Mesenchymal stem cell (in vitro differentiated cells and primary cell): ENCODE measurements around the gene DPF3.
A peak's percentile ranks its signal among the peaks of the same experiment; 100 is the strongest.

Experiments used
- DNase-seq: peaks from one replicate; pipeline ENCODE4 v3.0.0-alpha.2; 2013
- H2AFZ ChIP-seq: one replicate; pipeline ENCODE4 v1.6.1; 2013; ENCODE audit warnings: low read depth, mild to moderate bottlenecking, control low read depth, inconsistent platforms, low read length, moderate library complexity
- H2AK5ac ChIP-seq: 2 replicates; pipeline ENCODE4 v1.6.1; 2013; ENCODE audit warnings: low read length, moderate library complexity, mild to moderate bottlenecking, inconsistent platforms; ENCODE audit not compliant: severe bottlenecking
- H2BK120ac ChIP-seq: one replicate; pipeline ENCODE4 v1.6.1; 2013; ENCODE audit warnings: low read depth, mild to moderate bottlenecking, inconsistent platforms, low read length, moderate library complexity
- H2BK12ac ChIP-seq, 2 experiments: one replicate each; pipeline ENCODE4 v1.6.1; 2013; ENCODE audit warnings: inconsistent platforms in 2 of 2, low read length in 2 of 2, mild to moderate bottlenecking in 2 of 2, moderate library complexity in 2 of 2, control low read depth in 1 of 2
- H2BK15ac ChIP-seq: one replicate; pipeline ENCODE4 v1.6.1; 2013; ENCODE audit warnings: mild to moderate bottlenecking, low read depth, inconsistent platforms; ENCODE audit not compliant: poor library complexity, severe bottlenecking
- H2BK5ac ChIP-seq: 2 replicates; pipeline ENCODE4 v1.6.1; 2013; ENCODE audit warnings: low read depth, mild to moderate bottlenecking, low read length, control low read depth, inconsistent platforms; ENCODE audit not compliant: poor library complexity, severe bottlenecking
- H3K14ac ChIP-seq, 2 experiments: one replicate each; pipeline ENCODE4 v1.6.1; 2013; ENCODE audit warnings: inconsistent platforms in 2 of 2, low read length in 2 of 2, control low read depth in 1 of 2, mild to moderate bottlenecking in 1 of 2, moderate library complexity in 1 of 2
- H3K18ac ChIP-seq, 2 experiments: one replicate each; pipeline ENCODE4 v1.6.1; 2013; ENCODE audit warnings: inconsistent platforms in 2 of 2, low read length in 2 of 2, control low read depth in 1 of 2, low read depth in 1 of 2, mild to moderate bottlenecking in 1 of 2
- H3K23ac ChIP-seq, 2 experiments: one replicate each; pipeline ENCODE4 v1.6.1; 2013; ENCODE audit warnings: inconsistent platforms in 2 of 2, low read length in 2 of 2, mild to moderate bottlenecking in 2 of 2, moderate library complexity in 2 of 2, control low read depth in 1 of 2
- H3K27ac ChIP-seq: 2 replicates; pipeline ENCODE4 v1.5.1; 2013; ENCODE audit warnings: mild to moderate bottlenecking, moderate library complexity, low read length, control low read depth, inconsistent platforms; ENCODE audit not compliant: poor library complexity, severe bottlenecking
- H3K27me3 ChIP-seq, 2 experiments: 2 replicates each; pipeline versions ENCODE4 v1.6.1 to v1.7.0; 2013; ENCODE audit warnings: low read length in 2 of 2, mild to moderate bottlenecking in 2 of 2, moderate library complexity in 2 of 2, control low read depth in 1 of 2, inconsistent platforms in 1 of 2; ENCODE audit not compliant: control insufficient read depth in 1 of 2, insufficient read depth in 1 of 2
- H3K36me3 ChIP-seq, 2 experiments: 2 replicates each; pipeline versions ENCODE4 v1.6.1 to v1.7.0; 2013; ENCODE audit warnings: low read length in 2 of 2, control low read depth in 1 of 2, inconsistent platforms in 1 of 2, low read depth in 1 of 2, mild to moderate bottlenecking in 1 of 2; ENCODE audit not compliant: insufficient read depth in 2 of 2, control insufficient read depth in 1 of 2
- H3K4ac ChIP-seq, 2 experiments: one replicate each; pipeline ENCODE4 v1.6.1; 2013; ENCODE audit warnings: inconsistent platforms in 2 of 2, low read length in 2 of 2, mild to moderate bottlenecking in 2 of 2, moderate library complexity in 2 of 2, control low read depth in 1 of 2, low read depth in 1 of 2
- H3K4me1 ChIP-seq: 2 replicates; pipeline ENCODE4 v1.6.1; 2013; ENCODE audit warnings: low read depth, low read length, control low read depth; ENCODE audit not compliant: control insufficient read depth, insufficient read depth
- H3K4me2 ChIP-seq: 2 replicates; pipeline ENCODE4 v1.6.1; 2013; ENCODE audit warnings: low read length, mild to moderate bottlenecking, inconsistent platforms; ENCODE audit not compliant: poor library complexity, severe bottlenecking
- H3K4me3 ChIP-seq, 2 experiments: 2 replicates each; pipeline versions ENCODE4 v1.5.1 to v1.7.0; 2013; ENCODE audit warnings: low read length in 2 of 2, mild to moderate bottlenecking in 2 of 2, control low read depth in 1 of 2, low read depth in 1 of 2; ENCODE audit not compliant: insufficient read depth in 1 of 2
- H3K79me1 ChIP-seq: replicated peaks from 2 replicates; pipeline ENCODE4 v1.6.1; 2013; ENCODE audit warnings: mild to moderate bottlenecking, control low read depth, low read length, inconsistent platforms; ENCODE audit not compliant: poor library complexity, severe bottlenecking
- H3K9ac ChIP-seq: 2 replicates; pipeline ENCODE4 v1.7.0; 2013; ENCODE audit warnings: mild to moderate bottlenecking, low read length, moderate library complexity
- H3K9me3 ChIP-seq: 2 replicates; pipeline ENCODE4 v1.7.0; 2013; ENCODE audit warnings: mild to moderate bottlenecking, low read length; ENCODE audit not compliant: control insufficient read depth
- H4K8ac ChIP-seq: one replicate; pipeline ENCODE4 v1.6.1; 2013; ENCODE audit warnings: inconsistent platforms, mild to moderate bottlenecking, low read length, moderate library complexity
- H4K91ac ChIP-seq: one replicate; pipeline ENCODE4 v1.6.1; 2013; ENCODE audit warnings: mild to moderate bottlenecking, low read length, inconsistent platforms
- WGBS: methylation state at CpG from one replicate; pipeline ENCODE4 v1.1.7; 2013; ENCODE audit warnings: mixed read lengths; 5-methylcytosine and 5-hydroxymethylcytosine counted together

Gene DPF3

GRCh38 chr14:72630374-72630773, 263.5 kb downstream of the DPF3 start:
- Histone ChIP-seq H2BK12ac (no peak overlapping the region), H3K4me3 (no peak overlapping the region), H3K23ac (no peak overlapping the region), H3K79me1 (no peaks in the 10 kb centered on the region), H3K9ac (no peak overlapping the region), H3K18ac (no peak overlapping the region), H4K91ac (no peak overlapping the region), H2BK15ac (no peak overlapping the region), H2AFZ (no peak overlapping the region), H2AK5ac (no peak overlapping the region), H3K4me1 (peaks cover 5% of the 10 kb centered on the region), H3K4me2 (no peak overlapping the region), H3K14ac (no peak overlapping the region), H4K8ac (no peak overlapping the region), H3K27me3 (no peaks in the 10 kb centered on the region), H3K4ac (no peak overlapping the region), H2BK5ac (no peak overlapping the region), H3K36me3 (no peaks in the 10 kb centered on the region), H3K27ac (no peak overlapping the region), H3K9me3 (peaks cover 15% of the 10 kb centered on the region), H2BK120ac (no peak overlapping the region)
- no peak for DNase-seq
- WGBS, result 89% methylated on average over 4 of the region's 4 CpGs

GRCh38 chr14:72629534-72629933, 264.4 kb downstream of the DPF3 start:
- H3K14ac ChIP-seq, result no peak overlapping the region
- no peak overlapping the region for H2AK5ac ChIP-seq
- no peak overlapping the region for H3K18ac ChIP-seq
- H3K27ac ChIP-seq, result no peak overlapping the region
- no peak overlapping the region for H3K4me2 ChIP-seq
- H2BK12ac ChIP-seq, result no peak overlapping the region
- H3K23ac ChIP-seq, result no peak overlapping the region
- DNase-seq, result no peak
- H3K4me3 ChIP-seq, result no peak overlapping the region
- no peak overlapping the region for H2BK15ac ChIP-seq
- no peaks in the 10 kb centered on the region for H3K36me3 ChIP-seq
- peaks cover 17% of the 10 kb centered on the region for H3K9me3 ChIP-seq
- H3K4ac ChIP-seq, result no peak overlapping the region
- no peak overlapping the region for H4K91ac ChIP-seq
- H3K4me1 ChIP-seq, result peaks cover 4% of the 10 kb centered on the region
- H3K9ac ChIP-seq, result no peak overlapping the region
- no peak overlapping the region for H2BK120ac ChIP-seq
- no peak overlapping the region for H2BK5ac ChIP-seq
- H3K27me3 ChIP-seq, result no peaks in the 10 kb centered on the region
- no peak overlapping the region for H2AFZ ChIP-seq
- H4K8ac ChIP-seq, result no peak overlapping the region
- 97% methylated on average over 2 of the region's 2 CpGs for WGBS
- no peaks in the 10 kb centered on the region for H3K79me1 ChIP-seq

- H3K4me3 ChIP-seq, result no peak overlapping the region
- H3K27ac ChIP-seq, result no peak overlapping the region
- H2AK5ac ChIP-seq, result no peak overlapping the region
- H3K18ac ChIP-seq, result no peak overlapping the region
- H3K9ac ChIP-seq, result no peak overlapping the region
- H2BK120ac ChIP-seq, result no peak overlapping the region
- H2AFZ ChIP-seq, result no peak overlapping the region
- no peaks in the 10 kb centered on the region for H3K36me3 ChIP-seq
- H3K4me2 ChIP-seq, result no peak overlapping the region
- no peak overlapping the region for H3K4ac ChIP-seq
- no peak overlapping the region for H2BK5ac ChIP-seq
- DNase-seq, result no peak
- H3K4me1 ChIP-seq, result peaks cover 3% of the 10 kb centered on the region
- H3K27me3 ChIP-seq, result no peaks in the 10 kb centered on the region
- no peak overlapping the region for H2BK15ac ChIP-seq
- H2BK12ac ChIP-seq, result no peak overlapping the region
- WGBS, result no CpG with 5 or more reads among the region's 2 CpGs
- no peaks in the 10 kb centered on the region for H3K79me1 ChIP-seq
- H3K9me3 ChIP-seq, result peaks cover 29% of the 10 kb centered on the region
- H3K14ac ChIP-seq, result no peak overlapping the region
- no peak overlapping the region for H4K91ac ChIP-seq
- no peak overlapping the region for H4K8ac ChIP-seq
- H3K23ac ChIP-seq, result no peak overlapping the region
Observed at GRCh38 chr14:72625689-72626088, 268.2 kb downstream of the DPF3 start.

- no peak overlapping the region for H3K4me2 ChIP-seq
- H3K9ac ChIP-seq, result no peak overlapping the region
- no peak overlapping the region for H4K91ac ChIP-seq
- no peaks in the 10 kb centered on the region for H3K79me1 ChIP-seq
- no peak overlapping the region for H3K18ac ChIP-seq
- no peak overlapping the region for H2AK5ac ChIP-seq
- no peaks in the 10 kb centered on the region for H3K36me3 ChIP-seq
- H2BK12ac ChIP-seq, result no peak overlapping the region
- H3K27ac ChIP-seq, result no peak overlapping the region
- peak overlapping the region; percentile 35 for H2BK15ac ChIP-seq
- H2BK120ac ChIP-seq, result no peak overlapping the region
- H3K14ac ChIP-seq, result no peak overlapping the region
- no peak overlapping the region for H2AFZ ChIP-seq
- H2BK5ac ChIP-seq, result no peak overlapping the region
- H3K9me3 ChIP-seq, result peaks cover 19% of the 10 kb centered on the region
- DNase-seq, result no peak
- no peaks in the 10 kb centered on the region for H3K27me3 ChIP-seq
- no peak overlapping the region for H3K4me3 ChIP-seq
- peaks cover 14% of the 10 kb centered on the region for H3K4me1 ChIP-seq
- 90% methylated on average over 6 of the region's 6 CpGs for WGBS
- H3K23ac ChIP-seq, result no peak overlapping the region
- no peak overlapping the region for H4K8ac ChIP-seq
- H3K4ac ChIP-seq, result no peak overlapping the region
Observed at GRCh38 chr14:72621387-72622065, 272.4 kb downstream of the DPF3 start.
